Bronchial epithelial cell (primary cell): ENCODE results near the gene AKAP6. TPM values are rescaled to one million over a fixed set of nuclear protein-coding genes. Genes with fewer than 3 reads are reported as not detected.
A peak's percentile ranks its signal among the peaks of the same experiment; 100 is the strongest.

ENCODE experiments used
- DNase-seq: peaks from one replicate; pipeline ENCODE4 v3.0.0-alpha.2; 2010; ENCODE audit warnings: low read depth
- FAIRE-seq: peaks from 2 replicates; lab custom pipeline; 2011; peaks lifted over from hg19 to GRCh38; lab: Jason Lieb, UNC
- H3K27me3 ChIP-seq: 2 replicates; pipeline ENCODE4 v1.5.1; 2011; ENCODE audit warnings: low read length; ENCODE audit not compliant: control insufficient read depth, insufficient read depth
- H3K36me3 ChIP-seq: 2 replicates; pipeline ENCODE4 v1.5.1; 2011; ENCODE audit warnings: low read length; ENCODE audit not compliant: control insufficient read depth, insufficient read depth
- H3K4me3 ChIP-seq: 2 replicates; pipeline ENCODE4 v1.5.1; 2011; ENCODE audit warnings: mild to moderate bottlenecking, low read depth, low read length, control low read depth
- total RNA-seq: library from RNA; depleted of rRNA; stranded (reverse); fragments of >200 nt; gene quantifications from 2 replicates; pipeline ENCODE4 v1.2.1, GENCODE V29; 2014
- TF ChIP-seq, protein P1 (sequence below): IDR thresholded peaks from 2 replicates; pipeline ENCODE4 v1.5.1; 2011; ENCODE audit warnings: mild to moderate bottlenecking, moderate library complexity, low read length, control low read depth, inconsistent platforms; ENCODE audit not compliant: insufficient read depth, severe bottlenecking

Gene AKAP6
- total RNA-seq, 1 donor from 2014 or later = 4.2 TPM

DNA sequence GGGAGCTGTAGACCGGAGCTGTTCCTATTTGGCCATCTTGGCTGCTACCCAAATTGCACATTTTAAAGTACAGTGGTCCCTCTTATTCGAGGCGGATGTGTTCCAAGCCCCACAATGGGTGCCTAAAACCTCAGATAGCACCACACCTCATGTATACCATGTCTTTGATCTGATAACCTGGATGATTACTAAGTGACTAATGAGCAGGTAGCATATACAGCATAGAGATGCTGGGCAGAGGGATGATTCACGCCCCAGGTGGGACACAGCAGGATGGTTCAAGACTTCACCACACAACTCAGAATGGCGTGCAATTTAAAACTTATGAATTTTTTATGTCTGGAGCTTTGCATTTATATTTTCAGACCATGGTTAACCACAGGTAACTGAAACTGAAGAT, 255.0 kb downstream of the AKAP6 start:
- H3K36me3 ChIP-seq = no peaks in the 10 kb centered on the region
- no peak overlapping the region for H3K4me3 ChIP-seq
- no peaks in the 10 kb centered on the region for H3K27me3 ChIP-seq
- DNase-seq = peak; percentile 84
- TF ChIP-seq, protein P1, sequence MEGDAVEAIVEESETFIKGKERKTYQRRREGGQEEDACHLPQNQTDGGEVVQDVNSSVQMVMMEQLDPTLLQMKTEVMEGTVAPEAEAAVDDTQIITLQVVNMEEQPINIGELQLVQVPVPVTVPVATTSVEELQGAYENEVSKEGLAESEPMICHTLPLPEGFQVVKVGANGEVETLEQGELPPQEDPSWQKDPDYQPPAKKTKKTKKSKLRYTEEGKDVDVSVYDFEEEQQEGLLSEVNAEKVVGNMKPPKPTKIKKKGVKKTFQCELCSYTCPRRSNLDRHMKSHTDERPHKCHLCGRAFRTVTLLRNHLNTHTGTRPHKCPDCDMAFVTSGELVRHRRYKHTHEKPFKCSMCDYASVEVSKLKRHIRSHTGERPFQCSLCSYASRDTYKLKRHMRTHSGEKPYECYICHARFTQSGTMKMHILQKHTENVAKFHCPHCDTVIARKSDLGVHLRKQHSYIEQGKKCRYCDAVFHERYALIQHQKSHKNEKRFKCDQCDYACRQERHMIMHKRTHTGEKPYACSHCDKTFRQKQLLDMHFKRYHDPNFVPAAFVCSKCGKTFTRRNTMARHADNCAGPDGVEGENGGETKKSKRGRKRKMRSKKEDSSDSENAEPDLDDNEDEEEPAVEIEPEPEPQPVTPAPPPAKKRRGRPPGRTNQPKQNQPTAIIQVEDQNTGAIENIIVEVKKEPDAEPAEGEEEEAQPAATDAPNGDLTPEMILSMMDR = no peak
- FAIRE-seq = no peak

- no peak for FAIRE-seq
Measured at GRCh38 chr14:32587461-32587860, 258.4 kb downstream of the AKAP6 start.

DNA sequence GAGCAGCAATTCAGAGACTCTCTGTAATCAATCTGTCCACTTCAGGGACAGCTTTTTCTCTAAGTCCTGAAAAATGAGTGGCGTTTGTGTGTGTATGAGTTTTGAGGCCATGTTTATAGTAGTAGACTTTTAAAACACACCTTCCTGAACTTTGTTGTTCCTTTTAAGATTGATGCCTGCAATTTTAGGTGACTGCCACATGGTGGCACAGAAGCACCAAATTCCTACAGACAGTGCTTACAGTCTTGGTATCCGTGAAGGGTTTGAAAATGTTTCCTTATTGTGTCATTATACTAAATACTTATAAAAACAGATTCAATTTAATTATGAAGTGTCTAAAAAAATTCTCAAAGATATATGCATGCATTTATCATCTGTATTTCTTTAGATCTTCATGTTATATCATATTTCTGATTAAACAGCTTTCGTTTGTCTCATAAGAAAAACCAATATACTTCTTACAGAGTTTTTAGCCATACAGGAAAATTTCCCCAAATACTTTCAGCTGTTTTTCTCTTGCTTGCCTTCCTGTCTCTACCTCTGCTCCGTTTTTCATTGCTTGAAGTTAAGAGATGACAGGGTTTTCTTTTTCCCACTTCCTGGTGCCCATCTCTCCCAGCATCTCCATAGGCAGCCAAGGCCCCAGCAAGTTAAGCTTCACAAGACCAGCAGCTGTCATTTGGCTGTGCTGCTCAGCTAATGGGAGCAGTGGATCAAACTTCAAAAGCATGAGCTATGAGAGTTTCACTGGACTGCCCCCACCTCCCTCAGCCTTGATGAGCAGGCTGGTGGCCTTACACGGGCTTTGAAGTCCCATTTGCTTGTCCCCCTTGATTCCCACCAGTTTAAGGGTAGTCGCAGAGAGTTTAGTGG, 259.6 kb downstream of the AKAP6 start:
- TF ChIP-seq, protein P1 = peak; percentile 65
- FAIRE-seq (no peak), DNase-seq (peak; percentile 55)
- H3K36me3 ChIP-seq = no peaks in the 10 kb centered on the region
- H3K27me3 ChIP-seq = no peaks in the 10 kb centered on the region
- no peak overlapping the region for H3K4me3 ChIP-seq

More at GRCh38 chr14:32587461-32587860, 258.4 kb downstream of the AKAP6 start:
- Histone ChIP-seq H3K36me3 (no peaks in the 10 kb centered on the region), H3K27me3 (no peaks in the 10 kb centered on the region), H3K4me3 (no peak overlapping the region)
- TF ChIP-seq, protein P1 = no peak
- DNase-seq = no peak

- no peak for DNase-seq
- TF ChIP-seq, protein P1 = no peak
- no peaks in the 10 kb centered on the region for H3K27me3 ChIP-seq
- H3K4me3 ChIP-seq = no peak overlapping the region
- no peak for FAIRE-seq
- H3K36me3 ChIP-seq = no peaks in the 10 kb centered on the region
Measured at GRCh38 chr14:32590157-32590556, 261.1 kb downstream of the AKAP6 start.

GRCh38 chr14:32593290-32593942, 264.3 kb downstream of the AKAP6 start:
- DNase-seq (peak; percentile 60), FAIRE-seq (no peak)
- Histone ChIP-seq H3K36me3 (no peaks in the 10 kb centered on the region), H3K27me3 (no peaks in the 10 kb centered on the region), H3K4me3 (no peak overlapping the region)
- TF ChIP-seq, protein P1 = no peak
